GM19438 (cell line): Measurements from ENCODE around the gene RMC1.
A peak's percentile ranks its signal among the peaks of the same experiment; 100 is the strongest.

Source experiments
- ATAC-seq: cut with Tn5 transposase; IDR thresholded peaks from one replicate; pipeline ENCODE4 v1.9.1; 2021; ENCODE audit warnings: low read depth; ENCODE audit not compliant: unreplicated experiment

The RMC1 gene

DNA sequence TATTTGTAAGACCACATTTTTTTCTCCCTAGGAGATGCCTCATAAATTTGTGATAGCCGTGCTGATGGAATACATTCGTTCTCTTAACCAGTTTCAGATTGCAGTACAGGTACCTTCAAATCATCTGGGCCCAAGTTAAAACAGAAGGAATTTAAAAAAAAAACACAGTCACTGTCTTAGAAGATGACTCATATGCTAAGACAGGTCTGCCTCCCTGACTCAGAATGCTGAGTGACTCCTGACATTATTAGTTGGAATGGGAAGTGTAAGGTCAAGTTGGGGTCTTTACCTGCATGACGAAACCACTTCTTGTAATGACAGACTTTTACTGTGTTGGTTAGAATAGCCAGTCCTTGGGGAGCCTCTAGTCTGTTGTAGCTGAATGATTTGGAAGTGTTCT, 26.3 kb downstream of the RMC1 start:
- no peak for ATAC-seq

GRCh38 chr18:23530195-23530594, 26.9 kb downstream of the RMC1 start:
- no peak for ATAC-seq

DNA sequence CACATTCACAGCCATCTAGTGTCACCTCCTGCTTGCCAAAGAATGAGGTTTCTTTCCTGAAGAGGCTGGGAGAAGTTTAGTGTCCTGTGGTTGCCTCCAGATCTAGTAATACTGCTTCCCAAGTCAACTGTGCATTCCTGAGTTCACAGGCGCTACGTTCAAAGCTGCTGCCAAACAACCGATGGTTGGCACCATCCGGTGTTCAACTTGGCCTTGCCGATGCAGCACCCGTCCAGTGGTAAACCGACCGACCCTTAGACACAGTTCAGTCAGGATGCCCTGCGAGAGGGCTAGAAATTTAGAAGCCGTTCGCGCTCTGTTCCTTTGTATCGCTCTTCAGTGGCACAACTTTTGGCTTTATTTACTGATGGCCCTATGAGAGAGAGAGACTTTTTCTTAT, 28.6 kb downstream of the RMC1 start:
- ATAC-seq: no peak

DNA sequence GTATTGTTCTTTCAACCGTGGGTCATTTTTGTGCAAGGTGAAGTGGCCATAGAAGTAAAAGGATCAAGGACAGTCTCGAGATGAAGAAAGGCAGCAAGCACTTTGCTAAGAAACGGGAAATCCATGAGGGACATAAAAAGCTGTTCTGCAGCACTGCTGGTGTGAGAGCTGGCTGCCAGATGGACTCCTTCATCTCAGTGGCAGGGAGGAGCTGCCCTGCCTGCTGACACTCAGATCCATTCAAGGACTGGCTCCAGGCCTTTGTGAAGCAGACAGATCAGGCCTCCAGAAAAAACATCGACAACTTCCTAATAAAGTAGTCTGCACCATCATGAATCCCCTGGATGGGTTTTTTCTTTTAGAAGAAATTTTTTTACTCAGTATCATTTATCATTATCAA, 29.5 kb downstream of the RMC1 start:
- no peak for ATAC-seq

GRCh38 chr18:23534276-23534675, 31.0 kb downstream of the RMC1 start:
- no peak for ATAC-seq

- ATAC-seq: no peak
These were observed 32.9 kb downstream of the RMC1 start for GRCh38 chr18:23536204-23536603.

GRCh38 chr18:23537274-23537673, 34.0 kb downstream of the RMC1 start:
- no peak for ATAC-seq

GRCh38 chr18:23538001-23538400, 34.7 kb downstream of the RMC1 start:
- no peak for ATAC-seq

GRCh38 chr18:23538870-23539269, 35.6 kb downstream of the RMC1 start:
- no peak for ATAC-seq

GRCh38 chr18:23539296-23539695, 36.0 kb downstream of the RMC1 start:
- ATAC-seq: no peak

DNA sequence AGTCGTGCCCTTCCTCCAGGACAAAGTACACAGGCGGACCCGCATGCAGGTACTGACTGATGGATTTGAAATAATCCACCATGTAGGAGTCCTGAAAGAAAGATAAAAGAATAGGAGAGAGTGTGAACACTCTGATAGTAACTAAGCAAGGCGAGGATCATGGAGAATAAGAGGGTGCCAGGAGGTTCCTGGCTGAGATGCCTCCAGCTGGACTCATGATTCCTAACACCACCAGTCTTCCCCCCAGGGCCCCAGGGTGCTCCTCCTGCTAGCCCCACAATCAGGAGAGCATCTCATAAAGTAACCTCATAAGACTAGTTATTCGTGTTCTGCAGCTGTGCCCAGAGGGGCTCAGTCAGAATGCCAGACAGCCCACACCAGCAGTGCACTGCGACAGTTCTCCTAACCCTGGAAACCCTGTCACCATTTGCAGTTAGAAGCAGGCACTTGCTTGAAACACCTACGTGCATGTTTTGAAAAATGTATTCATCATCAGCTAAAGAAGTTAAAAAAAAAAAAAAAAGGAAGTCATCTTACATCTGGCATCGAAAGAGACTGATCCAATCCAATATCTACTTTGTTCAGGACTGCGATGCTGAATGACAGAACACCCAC, 36.7 kb downstream of the RMC1 start:
- no peak for ATAC-seq

- peak; percentile 80 for ATAC-seq
These were observed 37.6 kb downstream of the RMC1 start for GRCh38 chr18:23540867-23541266.

GRCh38 chr18:23541349-23542093, 38.2 kb downstream of the RMC1 start:
- no peak for ATAC-seq

DNA sequence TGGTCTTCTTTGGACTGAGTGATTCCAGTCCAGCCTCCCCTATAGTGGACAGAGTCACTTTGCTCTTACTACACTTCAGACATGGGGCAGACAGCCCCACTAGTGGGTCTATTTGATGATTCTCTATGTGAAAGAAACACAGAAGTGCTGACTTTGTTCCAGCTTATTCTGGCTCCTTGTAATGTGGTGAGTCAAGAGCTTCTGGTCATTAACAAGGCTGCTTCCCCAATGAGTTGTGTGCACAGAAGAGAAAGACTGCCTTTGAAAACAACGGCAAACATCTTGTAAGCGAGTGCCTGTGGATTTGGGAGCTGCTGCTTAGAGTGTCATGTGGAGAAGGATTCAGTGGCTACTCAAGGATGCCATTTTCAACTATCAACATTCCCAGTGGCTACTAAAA, 39.1 kb downstream of the RMC1 start:
- ATAC-seq: no peak

DNA sequence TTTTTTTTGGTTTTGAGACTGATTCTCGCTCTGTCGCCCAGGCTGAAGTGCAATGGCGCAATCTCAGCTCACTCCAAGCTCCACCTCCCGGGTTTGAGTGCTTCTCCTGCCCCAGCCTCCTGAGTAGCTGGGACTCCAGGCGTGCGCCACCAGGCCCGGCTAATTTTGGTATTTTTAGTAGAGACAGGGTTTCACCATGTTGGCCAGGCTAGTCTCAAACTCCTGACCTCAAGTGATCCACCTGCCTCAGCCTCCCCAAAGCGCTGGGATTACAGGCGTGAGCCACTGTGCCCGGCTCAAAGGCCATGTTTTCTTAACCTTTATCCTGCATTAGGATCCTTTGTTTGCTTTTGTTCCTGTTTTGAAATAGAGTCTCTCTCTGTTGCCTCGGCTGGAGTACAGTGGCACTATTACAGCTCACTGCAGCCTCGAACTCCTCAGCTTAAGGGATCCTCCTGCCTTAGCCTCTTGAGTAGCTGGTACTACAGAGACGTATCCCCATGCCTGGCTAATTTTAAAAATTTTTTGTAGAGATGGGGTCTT, 42.0 kb downstream of the RMC1 start:
- no peak for ATAC-seq

GRCh38 chr18:23547306-23547705, 44.0 kb downstream of the RMC1 start:
- ATAC-seq: no peak

GRCh38 chr18:23547846-23548245, 44.5 kb downstream of the RMC1 start:
- ATAC-seq: no peak

GRCh38 chr18:23548275-23548674, 45.0 kb downstream of the RMC1 start:
- ATAC-seq: no peak

GRCh38 chr18:23548719-23549118, 45.4 kb downstream of the RMC1 start:
- no peak for ATAC-seq

- ATAC-seq: no peak
These were observed 47.6 kb downstream of the RMC1 start for GRCh38 chr18:23550898-23551297.

DNA sequence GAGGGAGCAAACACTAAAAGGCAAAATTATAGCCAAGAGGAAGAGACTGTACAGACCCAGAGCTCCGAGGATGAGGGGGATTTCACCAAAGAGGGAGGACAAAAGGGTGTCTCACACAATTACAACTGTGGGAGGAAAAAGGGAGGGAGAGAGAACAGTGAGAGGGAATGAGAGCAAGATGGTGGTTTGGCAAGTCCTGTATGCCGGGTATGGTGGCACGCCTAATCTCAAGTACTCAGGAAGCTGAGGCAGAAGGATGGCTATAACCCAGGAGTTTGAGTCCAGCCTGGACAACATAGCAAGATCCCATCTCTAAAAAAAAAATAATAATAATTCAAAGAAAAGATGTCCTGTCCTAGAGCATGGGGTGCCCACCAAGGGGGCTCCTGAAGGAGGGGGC, 48.7 kb downstream of the RMC1 start:
- no peak for ATAC-seq

DNA sequence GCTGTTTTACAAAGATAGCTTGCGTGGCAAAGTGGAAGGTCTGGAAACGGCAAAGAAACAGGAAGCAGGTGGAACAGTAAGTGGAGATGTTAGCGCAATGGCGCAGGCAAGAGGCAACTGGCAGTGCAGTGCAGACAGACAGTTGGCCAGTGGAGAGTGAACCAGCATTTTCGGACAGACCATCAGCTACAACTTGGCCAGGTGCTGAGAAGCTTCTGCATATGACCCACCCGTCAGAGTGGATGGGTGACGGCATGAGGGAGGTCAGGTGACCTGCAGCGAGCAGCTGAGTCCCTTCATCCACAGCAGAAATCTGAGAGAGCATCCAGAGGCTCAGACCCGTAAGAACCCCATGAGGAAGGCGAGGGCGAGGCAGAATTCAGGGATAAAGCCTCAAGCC, 49.2 kb downstream of the RMC1 start:
- ATAC-seq: no peak
